Measurements from ENCODE around the gene SETX.

DNA sequence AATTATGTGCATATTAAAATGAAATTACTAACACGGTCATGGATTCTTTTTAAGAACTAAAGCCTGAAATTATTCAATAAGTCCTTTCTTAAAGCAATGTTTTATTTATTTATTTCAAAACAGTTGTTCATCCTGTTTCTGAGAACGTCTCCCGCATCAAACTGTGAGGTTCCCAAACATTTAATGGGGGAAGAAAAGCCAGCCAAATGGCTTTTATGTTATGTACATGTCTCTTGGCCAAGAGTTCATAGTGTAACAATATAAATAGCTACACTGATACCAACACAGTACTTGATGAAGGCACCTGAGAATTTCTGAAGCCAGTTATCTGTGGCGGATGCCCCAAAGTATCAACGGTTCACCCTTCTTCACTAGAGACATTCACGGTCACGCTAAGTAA is 36.2 kb upstream of the SETX start:
- TF ChIP-seq CTCF (conservative IDR thresholded peaks at IDR 0.05; ENCODE audit: low read depth, low read length) (no peak), EZH2 (IDR thresholded peaks at IDR 0.05; ENCODE audit: low read length, unreplicated experiment) (no peak)
